ENCODE data around the gene RAB6A.
"Not testable (repeated sequence)": the region's sequence is repeated elsewhere in the genome, so short reads cannot be mapped to it uniquely, and the experiment has no call there.

The RAB6A gene

GRCh38 chr11:73784080-73784634 is 23.3 kb upstream of the RAB6A start:
- H3K4me3 ChIP-seq, result no peak overlapping the region
- H3K27ac ChIP-seq, result no peak overlapping the region
- TF ChIP-seq CTCF (IDR thresholded peaks at IDR 0.05), result no peak

GRCh38 chr11:73783483-73784020 is 22.7 kb upstream of the RAB6A start:
- no peak for TF ChIP-seq CTCF (IDR thresholded peaks at IDR 0.05)
- no peak for DNase-seq (ENCODE audit: low spot score)
- Histone ChIP-seq H3K27ac (no peak overlapping the region), H3K4me3 (no peak overlapping the region)

More at GRCh38 chr11:73784080-73784634, 23.3 kb upstream of the RAB6A start:
- no peak for DNase-seq (ENCODE audit: low spot score)

- TF ChIP-seq CTCF (IDR thresholded peaks at IDR 0.05), result no peak
- no peak overlapping the region for H3K4me3 ChIP-seq
- no peak for DNase-seq (ENCODE audit: low spot score)
- no peak overlapping the region for H3K27ac ChIP-seq
Measured at GRCh38 chr11:73781303-73781702, 20.4 kb upstream of the RAB6A start.

GRCh38 chr11:73779084-73779902 is 18.4 kb upstream of the RAB6A start:
- Histone ChIP-seq H3K27ac (peak overlapping the region; percentile 87 to 88), H3K4me3 (peak overlapping the region; percentile 69)
- DNase-seq (ENCODE audit: low spot score), result peak; percentile 99
- no peak for TF ChIP-seq CTCF (IDR thresholded peaks at IDR 0.05)

GRCh38 chr11:73770811-73771210 is 9.9 kb upstream of the RAB6A start:
- not testable (repeated sequence) for H3K4me3 ChIP-seq; DNase-seq (ENCODE audit: low spot score); H3K27ac ChIP-seq

- no peak for DNase-seq (ENCODE audit: low spot score)
- TF ChIP-seq CTCF (IDR thresholded peaks at IDR 0.05), result no peak
Measured at GRCh38 chr11:73766763-73767162, 5.9 kb upstream of the RAB6A start.

GRCh38 chr11:73762732-73763131 is 1.9 kb upstream of the RAB6A start:
- TF ChIP-seq CTCF (IDR thresholded peaks at IDR 0.05), result no peak
- DNase-seq (ENCODE audit: low spot score), result no peak
- Histone ChIP-seq H3K4me3 (no peak overlapping the region), H3K27ac (no peak overlapping the region)

More at GRCh38 chr11:73766763-73767162, 5.9 kb upstream of the RAB6A start:
- Histone ChIP-seq H3K27ac (no peak overlapping the region), H3K4me3 (no peak overlapping the region)
